KMS-11 (cell line): ENCODE results near the gene BRINP3.

Experiments
- H2AFZ ChIP-seq: fragments of 200-600 bp; sonication (generic); 2 replicates; pipeline ENCODE4 v1.6.1; 2016; ENCODE audit warnings: antibody characterized with exemption, mixed run types, low read depth
- H3K27ac ChIP-seq: fragments of 200-600 bp; sonication (generic); 2 replicates; pipeline ENCODE4 v1.6.1; 2016; ENCODE audit warnings: mild to moderate bottlenecking, mixed run types
- H3K27me3 ChIP-seq: fragments of 200-600 bp; sonication (generic); 2 replicates; pipeline ENCODE4 v1.6.1; 2017; ENCODE audit warnings: mild to moderate bottlenecking, low read depth, mixed run types, moderate library complexity; ENCODE audit not compliant: insufficient read depth
- H3K36me3 ChIP-seq: fragments of 200-600 bp; sonication (generic); 2 replicates; pipeline ENCODE4 v1.6.1; 2017; ENCODE audit warnings: mild to moderate bottlenecking, mixed run types; ENCODE audit not compliant: insufficient read depth
- H3K4me1 ChIP-seq: fragments of 200-600 bp; sonication (generic); 2 replicates; pipeline ENCODE4 v1.6.1; 2016; ENCODE audit warnings: mild to moderate bottlenecking, low read depth, mixed run types; ENCODE audit not compliant: poor library complexity, severe bottlenecking
- H3K4me2 ChIP-seq: fragments of 200-600 bp; sonication (generic); 2 replicates; pipeline ENCODE4 v1.7.0; 2016; ENCODE audit warnings: mild to moderate bottlenecking, mixed run types
- H3K4me3 ChIP-seq: fragments of 200-600 bp; sonication (generic); IDR thresholded peaks from 2 replicates; pipeline ENCODE4 v1.6.1; 2017; ENCODE audit warnings: low read depth, low read length, mixed read lengths; ENCODE audit not compliant: insufficient read depth
- H3K79me2 ChIP-seq: fragments of 200-600 bp; sonication (generic); 2 replicates; pipeline ENCODE4 v1.6.1; 2016; ENCODE audit warnings: low read depth, mixed run types; ENCODE audit not compliant: insufficient read depth
- H3K9ac ChIP-seq: fragments of 200-600 bp; sonication (generic); 2 replicates; pipeline ENCODE4 v1.6.1; 2016; ENCODE audit warnings: mild to moderate bottlenecking, mixed run types
- H4K20me1 ChIP-seq: fragments of 200-600 bp; sonication (generic); 2 replicates; pipeline ENCODE4 v1.6.1; 2016; ENCODE audit warnings: mild to moderate bottlenecking, mixed run types; ENCODE audit not compliant: insufficient read depth
- CTCF ChIP-seq: fragments of 200-600 bp; sonication (generic); conservative IDR thresholded peaks from 2 replicates; pipeline ENCODE4 v1.6.1; 2017; ENCODE audit warnings: low read depth, mild to moderate bottlenecking, antibody characterized with exemption, low read length, moderate library complexity, mixed read lengths

The BRINP3 gene

GRCh38 chr1:190068304-190068703 lies 409.4 kb downstream of the BRINP3 start:
- Histone ChIP-seq H3K36me3 (no peaks in the 10 kb centered on the region), H3K4me1 (no peaks in the 10 kb centered on the region), H4K20me1 (no peaks in the 10 kb centered on the region), H3K9ac (no peak overlapping the region), H2AFZ (no peak overlapping the region), H3K27me3 (no peaks in the 10 kb centered on the region), H3K79me2 (no peaks in the 10 kb centered on the region), H3K27ac (no peak overlapping the region), H3K4me2 (no peak overlapping the region), H3K4me3 (no peak overlapping the region)
- TF ChIP-seq CTCF: no peak

DNA sequence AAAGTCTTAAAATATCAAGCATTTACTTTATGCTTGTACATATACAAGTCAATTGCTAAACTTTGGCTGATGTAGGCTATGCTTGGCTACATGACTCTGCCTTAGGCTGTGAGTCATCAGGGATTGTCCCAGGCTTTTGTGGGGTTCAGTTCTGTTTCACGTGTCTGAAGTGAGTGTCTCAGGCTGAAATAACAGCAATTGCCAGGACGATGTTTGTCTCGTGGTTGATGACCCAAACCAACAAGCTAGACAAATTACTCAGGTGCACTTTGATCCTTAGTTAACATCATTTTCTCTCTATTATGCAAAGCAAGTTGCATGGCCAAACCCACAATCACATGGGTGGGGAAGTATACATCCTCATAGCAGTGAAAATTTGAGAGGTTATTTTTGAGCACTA lies 410.1 kb downstream of the BRINP3 start:
- no peak overlapping the region for H3K9ac ChIP-seq
- H3K4me1 ChIP-seq: no peaks in the 10 kb centered on the region
- H2AFZ ChIP-seq: no peak overlapping the region
- no peaks in the 10 kb centered on the region for H4K20me1 ChIP-seq
- H3K79me2 ChIP-seq: no peaks in the 10 kb centered on the region
- no peaks in the 10 kb centered on the region for H3K27me3 ChIP-seq
- TF ChIP-seq CTCF: no peak
- no peak overlapping the region for H3K27ac ChIP-seq
- no peak overlapping the region for H3K4me2 ChIP-seq
- H3K36me3 ChIP-seq: no peaks in the 10 kb centered on the region
- H3K4me3 ChIP-seq: no peak overlapping the region

DNA sequence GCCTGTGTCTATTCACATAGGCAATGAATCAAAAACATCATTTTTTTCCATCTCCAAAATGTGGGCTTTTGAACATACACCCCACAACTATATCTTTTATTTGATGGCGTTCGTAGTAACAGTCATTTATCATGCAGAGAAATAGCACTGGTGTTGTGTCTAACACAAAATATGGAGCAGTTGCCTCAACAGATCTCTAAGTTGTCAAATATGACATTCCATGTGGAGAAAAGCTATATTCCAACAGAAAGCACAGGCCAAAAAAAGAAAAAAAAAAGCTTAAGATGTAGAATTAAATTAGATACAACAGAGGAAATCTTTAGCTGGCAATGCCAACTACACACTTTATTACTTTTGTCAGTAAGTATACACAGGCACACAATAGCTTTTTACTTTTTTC lies 411.7 kb downstream of the BRINP3 start:
- TF ChIP-seq CTCF: no peak
- H3K4me2 ChIP-seq: no peak overlapping the region
- no peak overlapping the region for H3K27ac ChIP-seq
- H3K4me1 ChIP-seq: no peaks in the 10 kb centered on the region
- no peak overlapping the region for H2AFZ ChIP-seq
- no peaks in the 10 kb centered on the region for H3K36me3 ChIP-seq
- H3K9ac ChIP-seq: no peak overlapping the region
- H4K20me1 ChIP-seq: no peaks in the 10 kb centered on the region
- H3K4me3 ChIP-seq: no peak overlapping the region
- H3K27me3 ChIP-seq: no peaks in the 10 kb centered on the region
- H3K79me2 ChIP-seq: no peaks in the 10 kb centered on the region

DNA sequence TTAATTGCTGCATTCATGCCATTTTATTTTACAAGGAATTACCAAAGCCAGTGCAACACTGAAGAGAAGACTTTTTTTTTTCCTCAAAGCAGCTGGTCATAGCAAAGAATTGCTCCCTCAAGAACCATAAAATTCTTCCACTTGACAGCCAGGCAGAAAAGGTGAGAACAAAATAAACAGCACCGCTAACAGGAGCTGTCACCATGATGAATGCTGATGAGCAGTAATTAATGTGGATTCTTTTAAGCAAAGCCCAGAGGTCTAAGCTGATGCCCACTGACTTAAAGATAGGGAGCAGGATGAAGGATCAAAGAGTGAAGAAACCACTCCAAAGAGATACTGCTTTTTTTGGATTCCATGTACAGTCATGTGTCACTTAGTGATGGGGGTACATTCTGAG lies 428.4 kb downstream of the BRINP3 start:
- H3K27me3 ChIP-seq: no peaks in the 10 kb centered on the region
- H3K4me3 ChIP-seq: no peak overlapping the region
- H3K79me2 ChIP-seq: no peaks in the 10 kb centered on the region
- H4K20me1 ChIP-seq: no peaks in the 10 kb centered on the region
- no peak for TF ChIP-seq CTCF
- H3K4me1 ChIP-seq: no peaks in the 10 kb centered on the region
- no peak overlapping the region for H3K4me2 ChIP-seq
- no peak overlapping the region for H2AFZ ChIP-seq
- no peaks in the 10 kb centered on the region for H3K36me3 ChIP-seq
- H3K9ac ChIP-seq: no peak overlapping the region
- no peak overlapping the region for H3K27ac ChIP-seq
